Transverse colon (tissue), 3 donors: Measurements from ENCODE around the gene TMEM236.

Experiments
- CTCF ChIP-seq, 5 experiments: fragments of 200-600 bp in 3 of 5; fragments of 450-650 bp in 2 of 5; sonication (generic) in 3 of 5; IDR thresholded peaks; 1 replicate in 2 of 5; 2 replicates in 3 of 5; pipeline ENCODE4 v1.5.1; 2016 to 2017; ENCODE audit warnings: antibody characterized with exemption in 5 of 5, inconsistent platforms in 3 of 5, mild to moderate bottlenecking in 2 of 5, moderate library complexity in 1 of 5
- EP300 ChIP-seq: sonication (generic); formaldehyde crosslinking; IDR thresholded peaks from one replicate; pipeline ENCODE4 v1.6.1; 2017; ENCODE audit warnings: antibody characterized with exemption, low read depth

GRCh38 chr10:17736223-17736622 is 15.8 kb upstream of the TMEM236 start:
- TF ChIP-seq CTCF (IDR thresholded peaks at IDR 0.05), result no peak
- no peak for TF ChIP-seq EP300
